HUES48 (cell line): ENCODE measurements around the gene DERA.
"Not testable (repeated sequence)": the region's sequence is repeated elsewhere in the genome, so short reads cannot be mapped to it uniquely, and the experiment has no call there.

ENCODE experiments used
- H3K27ac ChIP-seq: one replicate; pipeline ENCODE4 v1.7.0; 2013; ENCODE audit warnings: low read depth, low read length, inconsistent platforms
- H3K27me3 ChIP-seq: 2 replicates; pipeline ENCODE4 v1.6.1; 2013; ENCODE audit warnings: mild to moderate bottlenecking, low read length; ENCODE audit not compliant: control insufficient read depth, insufficient read depth
- H3K36me3 ChIP-seq: 2 replicates; pipeline ENCODE4 v1.6.1; 2013; ENCODE audit warnings: low read length; ENCODE audit not compliant: control insufficient read depth, insufficient read depth
- H3K4me1 ChIP-seq: 2 replicates; pipeline ENCODE4 v1.6.1; 2013; ENCODE audit warnings: mild to moderate bottlenecking, low read length; ENCODE audit not compliant: control insufficient read depth, insufficient read depth
- H3K4me3 ChIP-seq: 2 replicates; pipeline ENCODE4 v1.5.1; 2013; ENCODE audit warnings: mild to moderate bottlenecking, low read depth, low read length
- H3K9ac ChIP-seq: 2 replicates; pipeline ENCODE4 v1.6.1; 2013; ENCODE audit warnings: mild to moderate bottlenecking, low read depth, low read length, moderate library complexity
- H3K9me3 ChIP-seq: 2 replicates; pipeline ENCODE4 v1.6.1; 2013; ENCODE audit warnings: low read length; ENCODE audit not compliant: control insufficient read depth, insufficient read depth

DERA gene

DNA sequence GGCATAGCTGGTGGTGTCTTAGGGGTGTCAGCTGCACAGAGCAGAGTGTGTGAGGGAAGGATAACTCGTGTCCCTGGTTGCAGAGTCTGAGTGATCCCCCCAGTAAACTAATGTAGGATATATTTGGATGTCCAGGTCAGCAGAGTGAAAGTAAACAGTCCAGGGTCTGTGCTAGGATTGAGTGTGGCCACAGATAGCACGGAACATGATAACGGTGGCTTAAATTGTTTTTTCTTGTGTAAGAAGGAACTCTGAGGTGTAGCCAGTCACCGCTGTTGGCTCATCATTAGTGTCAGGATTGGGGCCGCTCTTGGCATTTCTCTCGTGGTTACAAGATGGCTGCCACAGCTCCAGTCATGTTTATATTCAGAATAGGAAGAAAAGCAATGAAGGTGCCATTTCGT lies 97.3 kb downstream of the DERA start:
- Histone ChIP-seq H3K9ac (no peak overlapping the region), H3K9me3 (peaks cover 6% of the 10 kb centered on the region), H3K4me1 (no peaks in the 10 kb centered on the region), H3K27ac (no peak overlapping the region), H3K27me3 (no peaks in the 10 kb centered on the region), H3K36me3 (no peaks in the 10 kb centered on the region), H3K4me3 (no peak overlapping the region)

DNA sequence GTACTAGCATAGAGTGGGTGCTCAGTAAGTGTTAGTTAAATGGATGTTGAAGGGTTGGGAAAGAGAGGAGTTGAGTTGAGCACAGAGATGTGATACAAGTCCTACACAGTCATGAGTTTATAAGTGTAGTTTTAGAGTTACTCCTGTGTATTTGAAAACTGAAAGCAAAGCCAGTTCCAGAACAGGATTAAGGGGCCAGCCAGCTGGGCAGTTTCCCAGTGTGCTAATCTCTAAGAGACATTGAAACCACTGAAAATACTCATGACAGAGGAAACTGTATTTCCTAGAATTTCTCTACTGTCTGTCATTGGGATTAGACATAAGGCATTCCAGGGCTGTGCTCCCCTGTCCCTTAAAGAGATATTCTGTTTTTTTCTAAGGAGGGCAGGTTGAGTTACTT lies 101.0 kb downstream of the DERA start:
- no peaks in the 10 kb centered on the region for H3K4me1 ChIP-seq
- H3K9ac ChIP-seq, result no peak overlapping the region
- H3K9me3 ChIP-seq, result peaks cover 20% of the 10 kb centered on the region
- H3K27ac ChIP-seq, result no peak overlapping the region
- no peaks in the 10 kb centered on the region for H3K27me3 ChIP-seq
- no peaks in the 10 kb centered on the region for H3K36me3 ChIP-seq
- no peak overlapping the region for H3K4me3 ChIP-seq

DNA sequence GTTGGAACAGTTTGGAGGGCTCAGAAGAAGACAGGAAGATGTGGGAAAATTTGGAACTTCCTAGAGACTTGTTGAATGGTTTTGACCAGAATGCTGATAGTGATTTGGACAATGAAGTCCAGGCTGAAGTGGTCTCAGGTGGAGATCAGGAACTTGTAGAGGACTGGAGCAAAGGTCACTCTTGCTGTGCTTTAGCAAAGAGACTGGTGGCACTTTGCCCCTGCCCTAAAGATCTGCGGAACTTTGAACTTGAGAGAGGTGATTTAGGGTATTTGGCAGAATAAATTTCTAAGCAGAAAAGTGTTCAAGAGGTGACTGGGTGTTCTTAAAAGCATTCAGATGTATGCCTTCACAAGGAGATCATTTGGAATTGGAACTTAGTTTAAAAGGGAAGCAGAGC lies 102.6 kb downstream of the DERA start:
- peaks cover 20% of the 10 kb centered on the region for H3K9me3 ChIP-seq
- not testable (repeated sequence) for H3K9ac ChIP-seq, H3K27ac ChIP-seq, H3K4me3 ChIP-seq, H3K4me1 ChIP-seq, H3K36me3 ChIP-seq, H3K27me3 ChIP-seq

DNA sequence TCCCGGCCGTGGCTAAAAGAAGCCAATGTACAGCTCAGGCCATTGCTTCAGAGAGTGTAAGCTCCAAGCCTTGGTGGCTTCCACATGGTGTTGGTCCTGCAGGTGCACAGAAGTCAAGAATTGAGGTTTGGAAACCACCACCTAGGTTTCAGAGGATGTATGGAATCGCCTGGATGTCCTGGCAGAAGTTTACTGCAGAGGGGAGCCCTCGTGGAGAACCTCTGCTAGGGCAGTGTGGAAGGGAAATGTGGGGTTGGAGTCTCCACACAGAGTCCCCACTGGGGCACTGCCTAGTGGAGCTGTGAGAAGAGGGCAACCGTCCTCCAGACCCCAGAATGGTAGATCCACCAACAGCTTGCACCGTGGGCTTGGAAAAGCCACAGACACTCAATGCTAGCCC lies 103.3 kb downstream of the DERA start:
- not testable (repeated sequence) for H3K27me3 ChIP-seq, H3K27ac ChIP-seq, H3K9ac ChIP-seq, H3K4me1 ChIP-seq, H3K4me3 ChIP-seq, H3K36me3 ChIP-seq
- peaks cover 23% of the 10 kb centered on the region for H3K9me3 ChIP-seq

DNA sequence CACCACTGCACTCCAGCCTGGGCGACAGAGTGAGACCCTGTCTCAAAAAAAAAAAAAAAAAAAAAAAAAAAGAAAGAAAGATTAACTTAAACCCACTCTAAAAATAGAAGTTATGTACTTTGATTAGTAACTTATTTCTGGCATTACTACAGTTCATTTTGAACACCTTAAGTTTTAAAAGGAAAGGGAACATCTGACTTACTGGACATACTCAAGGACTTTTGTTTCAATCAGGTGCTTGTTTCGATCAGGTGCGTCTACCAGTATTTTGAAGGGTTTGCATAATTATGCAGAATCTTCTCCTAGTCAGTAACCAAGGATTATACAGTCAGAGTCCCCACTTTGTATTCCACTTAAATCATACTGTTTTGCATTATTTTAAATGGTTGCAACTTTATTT lies 105.6 kb downstream of the DERA start:
- no peak overlapping the region for H3K27ac ChIP-seq
- H3K9ac ChIP-seq, result no peak overlapping the region
- no peak overlapping the region for H3K4me3 ChIP-seq
- H3K4me1 ChIP-seq, result no peaks in the 10 kb centered on the region
- H3K27me3 ChIP-seq, result no peaks in the 10 kb centered on the region
- H3K36me3 ChIP-seq, result no peaks in the 10 kb centered on the region; the same call in 1 of the 2 replicates
- H3K9me3 ChIP-seq, result peaks cover 35% of the 10 kb centered on the region

DNA sequence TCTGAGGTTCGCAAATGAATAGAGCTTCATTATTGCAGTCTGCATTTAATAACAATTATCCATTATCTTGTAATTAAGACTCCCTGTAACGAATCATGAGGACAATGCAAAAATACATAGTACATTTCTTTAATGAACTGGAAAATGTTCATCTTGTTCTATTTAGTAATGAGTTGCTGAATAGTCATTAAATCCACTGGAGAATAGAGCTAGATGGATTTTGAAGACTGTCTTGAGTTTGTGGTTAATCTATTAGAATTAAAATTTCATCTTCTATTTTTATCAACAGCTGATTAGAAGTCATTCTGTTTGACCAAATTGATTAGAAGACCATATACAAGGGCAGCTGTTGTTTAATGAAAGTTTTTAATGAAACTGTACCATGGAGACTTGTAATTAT lies 107.2 kb downstream of the DERA start:
- no peak overlapping the region for H3K4me3 ChIP-seq
- H3K27me3 ChIP-seq, result no peaks in the 10 kb centered on the region
- H3K9ac ChIP-seq, result no peak overlapping the region
- H3K4me1 ChIP-seq, result no peaks in the 10 kb centered on the region
- no peak overlapping the region for H3K27ac ChIP-seq
- peaks cover 30% of the 10 kb centered on the region for H3K9me3 ChIP-seq
- no peaks in the 10 kb centered on the region; the same call in 1 of the 2 replicates for H3K36me3 ChIP-seq

DNA sequence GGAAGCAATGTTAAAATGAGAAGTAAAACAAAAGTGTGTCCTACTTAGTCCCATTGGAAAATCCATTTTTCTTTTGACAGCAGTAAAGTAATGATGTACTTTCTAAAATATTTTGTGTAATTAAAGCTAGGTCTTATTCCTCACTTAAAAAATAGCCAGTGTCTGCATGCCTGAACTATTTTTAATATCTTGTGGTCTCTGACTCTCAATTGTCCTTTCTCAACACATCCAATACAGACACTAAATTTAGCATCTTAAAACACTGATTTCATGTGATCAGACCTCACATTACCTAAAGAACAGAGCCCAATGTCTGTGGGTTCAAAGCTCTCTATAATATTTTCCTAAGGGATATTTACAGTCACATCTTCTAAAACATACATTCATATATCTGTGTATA lies 108.0 kb downstream of the DERA start:
- Histone ChIP-seq H3K4me1 (no peaks in the 10 kb centered on the region), H3K4me3 (no peak overlapping the region)

DNA sequence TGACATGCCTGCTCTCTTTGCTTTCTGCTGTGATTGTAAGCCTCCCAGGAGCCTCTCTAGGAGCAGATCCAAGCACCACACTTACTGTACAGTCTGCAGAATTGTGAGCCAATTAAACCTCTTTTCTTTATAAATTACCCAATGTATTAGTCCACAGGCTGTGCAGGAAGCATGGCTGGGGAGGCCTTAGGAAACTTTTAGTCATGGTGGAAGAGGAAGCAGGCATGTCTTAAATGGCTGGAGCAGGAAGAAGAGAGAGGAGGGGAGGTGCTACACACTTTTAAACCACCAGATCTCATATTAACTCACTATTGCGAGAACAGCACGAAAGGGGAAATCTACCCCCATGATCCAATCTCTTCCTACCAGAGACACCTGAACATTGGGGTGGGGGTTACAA lies 108.9 kb downstream of the DERA start:
- Histone ChIP-seq H3K4me3 (no peak overlapping the region), H3K4me1 (no peaks in the 10 kb centered on the region), H3K36me3 (no peaks in the 10 kb centered on the region; the same call in 1 of the 2 replicates), H3K27ac (no peak overlapping the region), H3K27me3 (no peaks in the 10 kb centered on the region), H3K9me3 (peaks cover 21% of the 10 kb centered on the region), H3K9ac (no peak overlapping the region)

More for the DNA sequence above, 108.0 kb downstream of the DERA start:
- no peak overlapping the region for H3K27ac ChIP-seq
- H3K9ac ChIP-seq, result no peak overlapping the region
- peaks cover 29% of the 10 kb centered on the region for H3K9me3 ChIP-seq
- H3K36me3 ChIP-seq, result no peaks in the 10 kb centered on the region; the same call in 1 of the 2 replicates
- H3K27me3 ChIP-seq, result no peaks in the 10 kb centered on the region

DNA sequence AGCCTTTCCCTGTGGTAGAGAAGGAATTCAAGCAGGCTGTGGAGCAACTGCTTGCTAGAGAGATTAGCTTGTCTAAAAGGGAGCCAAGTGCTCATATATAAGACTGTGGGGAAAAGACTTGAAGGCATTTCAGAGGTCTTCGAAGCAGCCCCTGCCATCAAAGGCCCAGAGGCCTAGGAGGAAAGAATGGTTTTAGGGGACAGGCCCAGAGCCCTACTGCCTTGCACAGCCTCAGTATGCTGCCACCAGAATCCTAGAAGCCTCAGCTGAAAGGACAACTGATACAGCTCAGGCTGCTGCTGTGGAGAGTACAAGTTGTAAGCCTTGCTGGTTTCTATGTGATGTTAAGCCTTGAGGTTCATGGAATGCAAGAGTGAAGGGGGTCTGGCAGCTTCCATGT lies 109.9 kb downstream of the DERA start:
- H3K4me3 ChIP-seq, result no peak overlapping the region
- no peaks in the 10 kb centered on the region; the same call in 1 of the 2 replicates for H3K36me3 ChIP-seq
- peaks cover 14% of the 10 kb centered on the region for H3K9me3 ChIP-seq
- H3K27ac ChIP-seq, result no peak overlapping the region
- H3K27me3 ChIP-seq, result no peaks in the 10 kb centered on the region
- H3K9ac ChIP-seq, result no peak overlapping the region
- H3K4me1 ChIP-seq, result no peaks in the 10 kb centered on the region

DNA sequence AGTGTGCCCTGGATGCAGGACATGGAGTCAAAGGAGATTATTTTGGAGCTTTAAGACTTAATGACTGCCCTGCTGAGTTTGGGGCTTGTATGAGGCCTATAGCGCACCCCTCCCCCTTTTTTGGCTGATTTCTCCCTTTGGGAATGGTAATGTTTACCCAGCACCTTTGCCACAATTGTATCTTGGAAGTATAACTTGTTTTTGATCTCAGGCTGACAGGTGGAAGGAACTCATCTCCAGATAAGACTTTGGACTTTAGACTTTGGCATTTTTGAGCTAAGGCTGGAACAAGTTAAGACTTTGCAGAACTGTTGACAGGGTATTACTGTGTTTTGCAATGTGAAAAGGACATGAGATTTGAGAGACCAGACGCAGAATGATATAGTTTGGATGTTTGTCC lies 110.5 kb downstream of the DERA start:
- no peak overlapping the region for H3K9ac ChIP-seq
- no peak overlapping the region for H3K27ac ChIP-seq

DNA sequence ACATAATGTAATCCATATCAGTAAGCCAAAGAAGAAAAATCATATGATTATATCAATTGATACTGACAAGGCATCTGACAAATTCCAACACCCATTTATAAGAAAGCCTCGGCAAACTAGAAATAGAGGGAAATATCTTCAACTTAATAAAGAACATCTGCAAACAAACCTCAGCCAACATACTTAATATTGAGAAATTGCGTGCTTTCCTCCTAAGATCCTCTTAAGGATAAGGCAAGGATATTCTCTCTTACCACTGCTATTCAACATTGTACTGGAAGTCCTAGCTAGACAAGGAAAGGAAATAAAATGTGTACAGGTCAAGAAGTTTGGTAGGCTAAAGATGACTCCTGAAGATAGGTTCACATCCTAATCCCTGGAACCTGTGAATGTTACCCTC lies 115.9 kb downstream of the DERA start:
- Histone ChIP-seq H3K4me1 (peaks cover 7% of the 10 kb centered on the region), H3K4me3 (no peak overlapping the region), H3K9me3 (no peaks in the 10 kb centered on the region), H3K9ac (no peak overlapping the region), H3K36me3 (no peaks in the 10 kb centered on the region), H3K27ac (no peak overlapping the region), H3K27me3 (no peaks in the 10 kb centered on the region)

More for the DNA sequence above, 110.5 kb downstream of the DERA start:
- Histone ChIP-seq H3K36me3 (no peaks in the 10 kb centered on the region; the same call in 1 of the 2 replicates), H3K9me3 (peaks cover 14% of the 10 kb centered on the region), H3K4me1 (no peaks in the 10 kb centered on the region), H3K4me3 (no peak overlapping the region), H3K27me3 (no peaks in the 10 kb centered on the region)

DNA sequence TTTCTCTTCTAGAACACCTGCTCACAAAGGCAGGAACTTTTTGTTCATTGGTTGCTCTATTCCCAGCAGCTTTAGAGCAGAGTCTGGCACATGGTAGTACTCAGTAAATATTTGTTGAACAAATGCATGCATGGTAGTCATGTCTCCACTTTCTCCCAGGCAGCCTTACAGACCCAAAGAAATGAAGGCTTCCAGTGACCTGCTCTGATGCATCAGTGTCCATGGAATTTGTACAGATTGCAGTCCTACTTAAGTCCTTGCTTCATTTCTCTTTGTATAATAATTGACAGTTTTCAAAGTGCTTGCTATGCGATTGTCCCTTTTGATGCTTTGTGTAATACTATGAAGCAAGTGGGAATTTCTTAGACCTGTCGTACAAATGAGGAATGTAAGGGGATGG lies 119.6 kb downstream of the DERA start:
- peaks cover 10% of the 10 kb centered on the region for H3K4me1 ChIP-seq
- H3K9ac ChIP-seq, result no peak overlapping the region
- H3K27me3 ChIP-seq, result no peaks in the 10 kb centered on the region
- H3K4me3 ChIP-seq, result no peak overlapping the region
- H3K27ac ChIP-seq, result no peak overlapping the region
- no peaks in the 10 kb centered on the region for H3K36me3 ChIP-seq
- no peaks in the 10 kb centered on the region for H3K9me3 ChIP-seq
